DMS79 treated with DMSO at 0.1 percent for 48 hours (cell line): Measurements from ENCODE around the gene SMIM7.

Source experiments
- DNase-seq: peaks from one replicate; lab custom pipeline; 2025; lab: John Stamatoyannopoulos, UW

The SMIM7 gene

GRCh38 chr19:16621165-16621800 lies 38.7 kb downstream of the SMIM7 start:
- DNase-seq = no peak

DNA sequence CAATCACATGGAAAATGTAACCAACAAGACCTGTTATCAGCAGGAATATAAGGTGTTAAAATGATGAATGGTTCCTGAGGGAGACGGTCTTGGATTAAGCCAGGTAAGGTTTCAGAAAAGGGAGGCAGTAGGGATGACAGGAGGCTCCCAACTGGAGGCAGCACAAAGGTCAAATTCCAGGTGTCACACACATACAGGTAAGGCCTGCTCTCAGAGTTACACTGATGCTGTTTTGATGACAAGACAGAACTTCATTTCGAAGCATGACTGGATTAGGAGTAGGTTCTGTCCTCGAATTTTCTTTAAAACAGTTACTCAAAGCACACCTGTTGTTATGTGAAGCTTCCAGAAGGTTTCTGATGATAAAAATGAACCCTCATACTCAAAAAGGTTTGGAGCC lies 39.4 kb downstream of the SMIM7 start:
- no peak for DNase-seq

GRCh38 chr19:16620018-16620417 lies 39.9 kb downstream of the SMIM7 start:
- no peak for DNase-seq

DNA sequence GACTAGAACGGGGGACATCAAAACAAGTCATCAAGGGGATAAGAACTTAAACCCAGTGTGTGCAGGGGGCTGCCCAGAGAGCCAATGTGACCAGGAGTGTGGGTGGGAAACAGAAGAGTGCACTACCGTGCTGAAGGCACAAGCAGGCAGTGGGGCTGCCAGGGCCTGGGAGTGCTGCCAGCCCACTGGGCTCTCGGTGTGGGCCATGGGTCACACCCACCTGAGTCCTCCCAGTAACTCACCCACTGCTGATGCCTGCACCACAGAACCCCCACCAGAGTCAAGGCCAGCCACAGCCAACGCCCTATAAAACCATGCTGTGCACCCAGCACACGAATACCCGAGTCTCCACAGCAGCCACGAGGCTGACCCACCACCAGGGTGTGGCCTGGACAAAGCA lies 40.5 kb downstream of the SMIM7 start:
- no peak for DNase-seq

GRCh38 chr19:16618248-16618647 lies 41.7 kb downstream of the SMIM7 start:
- no peak for DNase-seq

GRCh38 chr19:16615808-16616207 lies 44.1 kb downstream of the SMIM7 start:
- DNase-seq = no peak

DNA sequence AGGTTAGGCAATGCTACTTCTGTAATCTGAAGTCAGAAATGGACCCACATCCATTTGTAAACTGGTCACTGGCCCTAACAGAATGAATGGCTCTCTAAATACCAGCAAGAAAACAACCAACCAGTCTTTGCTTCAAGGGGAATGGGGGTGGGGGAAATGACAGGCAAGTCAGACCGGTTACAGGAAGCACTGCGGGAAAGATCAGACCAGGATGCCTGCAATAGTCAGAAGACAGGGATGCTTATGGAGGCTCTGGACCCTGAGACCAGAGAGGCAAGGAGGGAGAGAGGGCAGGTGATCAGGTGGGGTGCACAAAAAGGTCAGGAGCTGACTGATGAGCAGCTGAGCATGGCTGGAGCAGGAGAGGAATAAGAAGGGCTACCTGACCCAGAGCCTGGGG lies 45.0 kb downstream of the SMIM7 start:
- no peak for DNase-seq

- DNase-seq = no peak
Observed at GRCh38 chr19:16613841-16614240, 46.1 kb downstream of the SMIM7 start.

DNA sequence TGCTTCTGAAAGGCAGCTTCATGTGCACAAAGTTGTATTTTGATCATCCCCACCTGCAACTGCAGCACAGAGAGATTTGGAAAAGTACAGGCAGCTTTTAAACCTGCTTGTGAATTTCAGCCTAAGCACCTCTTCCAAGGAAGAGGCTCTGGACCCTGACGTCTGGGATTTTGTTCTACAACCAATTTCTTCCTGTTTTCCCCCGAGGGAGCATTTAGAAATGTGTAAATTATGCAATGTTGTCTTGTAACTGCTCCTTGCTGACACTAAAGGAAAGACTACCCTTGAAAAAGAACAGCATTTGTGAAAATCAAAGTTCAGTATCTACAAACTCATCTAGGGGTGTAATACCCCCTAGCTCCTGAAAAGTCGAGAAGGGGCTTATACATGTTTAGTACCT lies 47.3 kb downstream of the SMIM7 start:
- DNase-seq = no peak

- peak; percentile 89 for DNase-seq
Observed at GRCh38 chr19:16611121-16611520, 48.8 kb downstream of the SMIM7 start.

DNA sequence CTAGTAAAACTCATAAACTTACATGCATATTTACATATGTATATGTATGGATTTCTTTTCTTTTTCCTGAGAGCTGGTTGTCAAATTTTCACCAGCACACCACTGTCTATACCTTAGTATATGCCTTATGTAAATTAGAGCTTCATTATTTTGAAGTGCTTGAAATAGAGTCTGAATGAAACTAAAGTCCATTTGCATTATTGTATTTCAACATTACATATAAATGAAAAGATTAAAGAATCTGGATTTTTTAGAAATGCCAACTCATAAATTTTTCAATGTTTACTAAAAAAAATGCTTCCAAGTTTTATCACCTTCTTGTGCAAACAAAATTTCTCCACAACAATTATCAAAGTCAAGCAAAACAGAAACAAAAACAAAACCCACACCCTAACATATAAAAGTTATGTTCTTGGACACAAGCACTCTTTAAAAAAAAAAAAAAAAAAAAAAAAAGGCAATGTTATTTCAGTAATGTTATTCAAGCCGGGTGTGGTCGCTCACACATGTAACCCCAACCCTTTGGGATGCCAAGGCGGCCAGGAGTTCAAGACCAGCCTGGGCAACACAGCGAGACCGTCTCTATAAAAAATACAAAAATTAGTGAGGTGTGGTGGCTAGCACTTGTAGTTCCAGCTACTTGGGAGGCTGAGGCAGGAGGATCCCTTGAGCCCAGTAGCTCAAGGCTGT lies 50.3 kb downstream of the SMIM7 start:
- no peak for DNase-seq

- DNase-seq = no peak
Observed at GRCh38 chr19:16608290-16608739, 51.6 kb downstream of the SMIM7 start.

DNA sequence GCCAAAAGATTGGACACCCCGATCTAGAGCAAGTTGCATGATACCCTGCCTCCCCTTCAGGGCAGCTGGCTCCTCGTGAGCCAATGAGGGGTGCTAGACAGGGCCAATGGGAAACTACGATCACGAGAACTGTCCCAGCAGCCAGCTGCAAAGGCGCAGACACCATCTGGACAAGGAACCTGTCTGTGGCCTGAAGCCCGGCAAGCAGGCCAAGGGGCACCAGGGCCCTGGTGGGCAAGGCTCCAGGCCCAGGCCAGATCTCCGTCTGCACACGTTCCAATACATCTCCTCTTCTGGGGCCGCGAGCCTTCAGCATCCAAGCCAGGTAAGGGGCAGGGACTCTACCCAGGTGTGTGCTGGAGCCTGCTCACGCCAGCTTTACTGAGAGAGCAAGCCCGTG lies 52.1 kb downstream of the SMIM7 start:
- DNase-seq = no peak

DNA sequence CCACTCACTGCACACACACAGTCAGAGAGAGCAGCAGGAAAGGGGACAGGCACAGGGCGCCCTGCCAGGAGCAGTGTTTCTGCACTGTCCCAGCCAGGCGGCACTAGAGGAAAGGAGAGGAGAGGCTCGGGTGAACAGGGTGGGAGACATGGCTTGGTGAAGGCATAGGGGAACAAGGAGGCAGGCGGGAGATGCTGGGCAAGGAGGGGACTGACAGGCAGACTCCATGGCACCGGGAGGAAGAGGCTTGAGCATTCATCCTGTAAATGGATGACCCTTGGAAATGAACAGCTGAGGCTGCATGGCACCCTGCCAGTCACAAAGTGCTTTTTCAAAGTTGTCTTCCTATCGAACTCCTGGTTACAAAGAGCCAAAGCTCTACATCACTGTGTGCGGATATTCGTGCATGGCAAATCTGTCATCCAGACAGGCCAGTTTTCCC lies 54.4 kb downstream of the SMIM7 start:
- DNase-seq = peak; percentile 97

DNA sequence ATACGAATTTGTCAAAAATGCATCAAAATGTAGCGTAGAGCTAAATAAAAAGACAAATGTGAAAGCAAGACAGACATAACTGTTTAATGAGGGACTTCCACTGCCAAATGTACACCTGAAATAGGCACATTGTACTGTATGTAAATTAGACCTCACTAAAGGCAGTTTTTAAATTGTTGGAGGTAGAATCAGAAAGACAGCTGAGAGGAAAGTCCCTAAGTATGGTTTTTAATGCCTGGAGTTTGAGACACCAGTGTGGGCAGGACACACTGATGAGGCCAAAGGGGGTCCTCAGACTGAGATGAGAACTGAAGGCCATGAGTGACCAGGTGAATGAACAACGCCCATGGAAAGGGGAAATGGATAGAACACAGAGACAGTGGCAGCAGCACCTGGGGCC lies 54.8 kb downstream of the SMIM7 start:
- no peak for DNase-seq

DNA sequence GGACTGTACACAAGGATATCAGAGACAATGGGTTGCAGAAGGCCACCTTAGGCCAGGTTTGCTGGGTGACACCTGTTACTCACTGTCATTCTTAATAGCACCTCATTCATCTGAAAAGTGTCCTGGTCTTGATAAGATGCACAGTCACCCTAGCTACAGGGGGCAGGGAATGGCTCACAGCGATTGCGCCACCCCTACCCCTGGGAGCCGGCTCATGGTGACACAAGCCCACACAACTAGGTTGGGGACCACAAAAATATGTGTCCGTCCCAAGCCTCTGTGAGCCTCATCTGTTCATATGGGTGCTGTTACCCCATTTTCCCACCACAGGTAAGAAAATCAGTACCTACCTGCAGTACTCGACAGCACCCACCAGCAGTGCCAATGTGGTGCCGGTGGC lies 55.3 kb downstream of the SMIM7 start:
- DNase-seq = no peak

DNA sequence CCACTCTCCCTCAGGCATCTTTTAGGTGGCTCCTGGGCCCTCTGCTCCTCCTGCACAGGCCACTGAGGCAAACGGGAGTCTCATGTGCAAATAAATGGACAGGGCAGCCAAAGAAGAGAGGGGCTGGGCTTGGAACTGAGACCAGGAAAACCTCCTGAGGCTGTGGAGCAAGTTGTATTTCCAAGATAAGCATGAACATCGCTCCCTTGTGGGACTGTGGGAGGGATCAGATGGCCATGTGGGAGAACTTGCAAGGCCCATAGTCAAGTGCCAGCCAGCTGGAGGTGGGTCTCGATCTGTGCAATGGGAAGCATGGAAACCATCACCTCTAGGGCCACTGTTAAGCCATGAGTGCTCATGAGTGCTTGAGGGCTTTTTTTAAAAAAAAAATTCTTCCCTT lies 56.9 kb downstream of the SMIM7 start:
- DNase-seq = no peak

- DNase-seq = no peak
Observed at GRCh38 chr19:16601378-16602052, 58.4 kb downstream of the SMIM7 start.

- DNase-seq = no peak
Observed at GRCh38 chr19:16600824-16601223, 59.1 kb downstream of the SMIM7 start.

GRCh38 chr19:16599655-16600346 lies 60.1 kb downstream of the SMIM7 start:
- DNase-seq = no peak

DNA sequence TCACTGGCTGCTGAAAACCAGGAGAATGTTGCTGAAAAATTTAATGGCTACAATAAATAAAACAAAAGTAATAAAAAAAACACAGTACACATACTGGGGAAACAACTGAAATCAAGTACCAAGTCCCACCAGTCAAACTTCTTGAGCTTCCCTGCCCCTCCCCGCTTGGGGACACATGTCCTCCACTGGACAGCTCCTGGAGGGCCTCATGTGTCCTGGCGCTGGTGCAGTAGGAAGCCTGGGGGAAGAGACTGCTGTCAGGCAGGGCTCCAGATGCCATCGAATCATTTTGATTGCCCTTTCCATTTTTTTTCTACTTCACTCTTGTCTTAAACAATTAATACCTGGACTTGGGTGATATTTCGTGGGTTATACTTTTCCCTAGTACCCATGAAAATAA lies 61.1 kb downstream of the SMIM7 start:
- no peak for DNase-seq

GRCh38 chr19:16596399-16596798 lies 63.5 kb downstream of the SMIM7 start:
- DNase-seq = no peak
